HG02678 (cell line): ENCODE data around the gene CABP7.

Experiments
- ATAC-seq: cut with Tn5 transposase; IDR thresholded peaks from one replicate; pipeline ENCODE4 v1.9.1; 2021; ENCODE audit warnings: mild to moderate bottlenecking, moderate library complexity; ENCODE audit not compliant: unreplicated experiment

Gene CABP7

DNA sequence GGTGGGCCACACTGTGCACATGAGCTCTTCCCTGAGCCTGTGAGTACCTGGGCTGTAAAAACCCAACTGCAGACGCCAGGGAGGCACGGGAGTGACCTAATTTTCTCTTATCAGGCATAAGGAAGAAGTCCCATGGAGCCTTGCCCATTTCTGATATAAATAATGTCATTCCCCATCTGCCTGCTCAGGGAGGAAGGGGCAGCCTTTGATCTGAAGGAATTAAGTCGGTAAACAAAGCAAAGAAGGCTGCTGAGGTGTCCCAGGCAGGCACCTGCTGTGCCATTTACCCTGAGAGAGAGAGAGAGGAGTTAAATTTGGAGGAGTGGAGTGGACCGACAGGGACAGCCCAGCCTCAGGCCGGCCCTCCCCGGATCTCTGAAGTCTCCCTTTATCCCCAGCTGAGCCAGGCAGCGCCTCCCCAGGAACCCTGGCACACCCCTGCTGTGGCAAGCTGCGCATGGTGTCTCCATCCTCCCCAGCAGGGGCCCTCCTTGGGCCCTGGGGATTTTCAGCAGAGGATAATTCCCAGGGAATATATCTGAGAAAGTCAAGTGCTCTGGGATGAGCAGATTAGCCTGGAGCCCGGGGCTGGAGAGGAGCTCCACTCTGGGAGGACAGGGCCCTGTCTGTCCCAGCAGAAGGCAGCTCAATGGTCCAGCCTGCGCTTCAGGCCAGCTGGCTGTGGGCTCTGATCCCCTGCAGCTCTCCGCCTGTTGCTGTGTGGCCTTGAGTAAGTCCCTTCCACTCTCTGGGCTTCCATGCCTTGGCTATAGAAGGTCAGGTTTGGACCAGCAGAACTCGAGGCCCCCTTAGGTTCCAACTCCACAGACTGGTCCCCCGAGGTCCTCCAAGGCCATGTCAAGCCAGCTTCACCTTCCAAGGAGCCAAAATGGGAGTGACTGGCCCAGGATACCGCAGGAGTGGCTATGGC, 17.5 kb upstream of the CABP7 start:
- no peak for ATAC-seq

DNA sequence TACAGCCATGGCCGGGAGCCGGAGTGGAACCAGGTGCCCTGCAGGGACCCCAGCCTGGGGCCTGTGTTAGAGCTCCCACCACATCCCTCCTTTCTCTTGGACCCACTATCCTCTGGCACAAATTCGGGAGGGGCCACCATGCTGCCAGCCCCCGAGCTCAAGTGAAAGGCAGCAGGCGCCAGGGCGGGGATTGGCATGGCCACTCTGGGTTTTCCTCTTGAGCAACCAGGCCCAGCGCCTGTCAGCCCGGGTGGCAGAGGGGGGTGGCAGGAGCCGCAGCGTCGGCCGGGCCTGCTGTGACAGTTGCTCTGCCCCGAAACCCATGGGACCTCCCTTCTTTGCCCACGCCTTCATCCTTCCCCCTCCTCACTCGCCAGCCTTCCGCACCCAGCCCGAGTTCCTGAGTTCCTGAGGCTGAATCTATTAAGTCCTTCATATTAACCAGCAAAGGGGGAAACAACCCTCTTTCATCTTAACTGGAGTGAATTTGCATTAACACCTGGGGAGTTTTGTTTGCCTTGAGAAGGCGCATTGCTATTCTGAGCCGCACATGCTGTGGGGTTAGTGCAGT, 16.8 kb upstream of the CABP7 start:
- no peak for ATAC-seq

DNA sequence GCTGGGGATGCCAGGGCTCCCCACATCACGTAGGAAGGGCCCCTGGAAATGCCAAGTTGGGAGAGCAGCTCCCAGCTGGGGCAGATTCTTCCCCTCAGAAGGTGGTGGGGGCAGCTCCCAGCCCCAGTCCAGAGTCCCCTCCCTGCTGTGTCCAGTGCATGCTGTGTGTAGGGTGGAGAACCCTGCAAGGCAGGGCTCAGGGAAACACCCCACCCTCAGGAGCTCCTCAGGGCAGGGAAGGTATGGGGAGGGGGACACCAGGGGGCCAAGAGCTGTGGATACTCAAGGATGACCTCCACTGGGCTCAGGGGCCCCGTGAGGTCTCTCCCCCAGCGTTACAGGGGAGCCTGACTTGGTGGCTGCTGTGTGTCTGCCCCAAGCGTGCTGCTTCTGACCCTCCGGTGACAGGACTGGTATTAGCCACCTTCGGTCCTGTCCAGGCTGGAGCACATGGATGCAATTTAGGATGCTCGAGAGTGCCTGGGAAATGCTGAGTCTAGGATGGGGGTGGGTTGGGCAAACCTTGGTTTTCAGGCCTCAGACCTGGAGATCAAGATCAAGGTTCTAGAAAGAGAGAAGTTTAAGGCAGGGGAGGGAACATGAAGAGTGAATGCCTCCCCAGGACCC, 16.1 kb upstream of the CABP7 start:
- no peak for ATAC-seq

DNA sequence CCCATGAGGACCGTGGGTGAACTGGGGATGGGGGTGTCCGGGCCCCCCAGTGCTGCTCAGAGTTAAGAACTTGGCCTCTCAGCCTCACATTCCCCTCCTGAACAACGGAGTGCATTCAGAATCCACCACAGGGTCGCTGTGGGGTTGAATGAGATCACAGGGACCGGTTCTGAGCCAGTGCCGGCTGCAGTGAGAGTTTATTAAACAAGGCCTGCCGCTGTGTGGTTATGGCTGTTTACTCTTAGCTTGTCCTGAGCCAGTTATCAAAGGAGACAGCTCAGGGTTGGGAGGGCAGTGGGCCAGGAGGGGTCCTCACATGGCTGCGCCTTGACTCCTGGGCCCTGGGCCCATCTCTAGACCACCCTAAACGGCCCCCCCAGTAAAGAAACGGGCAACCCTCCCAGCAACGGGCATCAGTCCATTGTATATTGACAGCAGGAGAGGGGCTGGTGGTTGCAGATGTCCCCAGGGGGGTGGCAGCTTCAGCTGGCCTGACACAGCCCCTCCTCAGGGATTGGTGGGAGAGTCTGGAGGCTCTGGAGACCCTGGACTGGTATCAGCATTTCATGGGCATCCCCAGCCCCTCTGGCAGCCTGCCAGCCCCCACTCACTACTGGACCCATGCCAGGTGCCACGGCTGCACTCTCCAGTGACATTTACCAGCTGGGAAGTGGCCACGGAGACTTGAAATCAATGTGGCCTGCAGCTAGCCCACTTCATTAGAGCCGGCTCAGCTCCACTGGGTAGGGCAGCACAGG, 15.1 kb upstream of the CABP7 start:
- no peak for ATAC-seq

DNA sequence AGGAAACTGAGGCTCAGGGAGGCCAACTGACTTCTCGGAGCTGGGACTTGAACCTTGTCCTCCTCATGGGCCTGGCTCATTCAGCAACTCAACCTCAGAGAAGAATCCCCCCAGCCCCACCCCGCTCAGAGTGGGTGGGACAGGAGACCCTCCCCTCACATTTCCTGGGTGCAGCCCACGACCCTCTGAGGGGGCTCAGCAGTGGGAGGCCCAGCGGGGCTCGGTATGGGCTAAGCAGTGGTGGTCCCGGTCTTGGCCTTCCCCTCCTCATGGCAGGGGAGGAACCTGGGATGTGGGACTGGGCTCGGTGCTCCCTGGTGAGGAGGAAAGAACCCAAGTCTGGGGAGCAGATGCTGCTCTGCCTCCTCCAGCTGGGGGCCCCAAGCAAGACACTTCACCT, 14.2 kb upstream of the CABP7 start:
- no peak for ATAC-seq

DNA sequence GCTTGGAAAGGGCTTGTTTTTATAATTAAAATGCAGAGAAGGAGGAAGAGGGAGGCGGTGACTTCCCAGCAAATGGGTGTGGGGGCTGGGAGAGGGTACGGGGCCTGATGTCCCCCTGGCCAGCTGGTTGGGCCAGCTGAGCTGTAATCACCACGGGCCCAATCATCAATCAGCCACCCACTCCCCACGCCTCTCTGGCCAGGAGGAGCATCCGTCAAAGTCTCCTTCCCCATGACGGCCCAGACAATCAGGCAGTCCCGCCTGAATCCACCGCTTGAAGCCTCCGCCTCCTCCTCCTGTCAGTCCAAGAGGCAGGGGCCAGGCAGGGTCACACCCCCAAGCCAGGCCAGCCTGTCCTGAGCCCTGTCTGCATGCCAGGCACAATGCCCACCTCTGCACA, 13.3 kb upstream of the CABP7 start:
- ATAC-seq, result no peak

DNA sequence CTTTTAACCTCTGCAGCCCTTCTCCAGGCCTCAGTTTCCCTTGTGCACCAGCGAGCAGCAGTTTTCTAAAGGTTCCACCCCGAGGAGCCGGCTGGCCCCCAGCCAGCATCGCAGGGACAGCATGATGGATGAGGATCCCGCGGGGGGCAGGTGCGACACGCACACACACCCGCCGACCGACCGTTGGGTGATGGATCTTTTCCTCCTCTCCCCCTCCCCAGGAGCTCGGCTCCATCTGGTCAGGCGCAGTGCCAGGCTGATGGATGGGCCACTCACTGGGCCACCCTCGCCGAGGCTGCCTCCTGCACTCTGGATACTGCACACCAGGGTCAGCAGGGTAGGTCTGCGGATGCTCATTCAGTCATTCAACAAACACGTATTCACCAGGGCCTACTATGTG, 12.8 kb upstream of the CABP7 start:
- ATAC-seq, result no peak

DNA sequence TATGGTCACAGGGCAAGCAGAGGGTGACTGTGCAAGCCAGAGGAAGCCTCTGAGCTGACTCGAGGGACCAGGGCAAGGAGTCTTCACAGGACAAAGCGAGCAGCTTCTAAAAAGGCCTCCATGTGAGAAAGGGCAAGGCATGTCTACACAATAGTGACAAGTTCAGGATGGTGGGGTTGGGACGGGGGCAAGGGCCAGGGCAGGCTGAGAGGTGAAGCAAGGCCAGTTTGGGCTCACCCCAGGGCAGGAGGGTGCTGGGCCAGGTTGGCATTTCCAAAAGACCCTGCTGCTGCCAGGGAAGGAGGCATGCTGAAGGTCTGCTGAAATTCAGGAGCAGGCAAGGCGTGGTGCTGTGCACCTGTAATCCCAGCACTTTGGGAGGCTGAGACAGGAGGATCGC, 12.3 kb upstream of the CABP7 start:
- no peak for ATAC-seq

DNA sequence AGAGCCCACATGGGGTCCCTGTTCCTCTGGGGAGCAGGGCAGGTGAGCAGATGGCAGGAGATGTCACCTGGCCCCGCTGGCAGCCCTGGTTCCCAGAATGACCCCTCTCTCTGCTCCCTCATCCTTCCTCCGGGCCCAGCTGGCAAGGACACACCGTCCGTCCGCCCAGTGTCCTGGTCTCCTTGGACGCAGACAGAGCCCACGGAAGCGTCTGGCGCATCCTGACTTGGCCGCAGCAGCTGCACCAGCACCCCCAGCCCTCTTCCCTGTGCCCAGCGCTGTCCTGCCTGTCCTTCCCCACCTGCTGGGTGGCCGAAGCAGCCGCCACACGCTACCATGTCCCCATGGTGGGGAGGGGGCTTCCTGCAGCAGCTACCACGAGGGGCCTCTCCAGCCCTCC, 9.6 kb upstream of the CABP7 start:
- ATAC-seq, result no peak

DNA sequence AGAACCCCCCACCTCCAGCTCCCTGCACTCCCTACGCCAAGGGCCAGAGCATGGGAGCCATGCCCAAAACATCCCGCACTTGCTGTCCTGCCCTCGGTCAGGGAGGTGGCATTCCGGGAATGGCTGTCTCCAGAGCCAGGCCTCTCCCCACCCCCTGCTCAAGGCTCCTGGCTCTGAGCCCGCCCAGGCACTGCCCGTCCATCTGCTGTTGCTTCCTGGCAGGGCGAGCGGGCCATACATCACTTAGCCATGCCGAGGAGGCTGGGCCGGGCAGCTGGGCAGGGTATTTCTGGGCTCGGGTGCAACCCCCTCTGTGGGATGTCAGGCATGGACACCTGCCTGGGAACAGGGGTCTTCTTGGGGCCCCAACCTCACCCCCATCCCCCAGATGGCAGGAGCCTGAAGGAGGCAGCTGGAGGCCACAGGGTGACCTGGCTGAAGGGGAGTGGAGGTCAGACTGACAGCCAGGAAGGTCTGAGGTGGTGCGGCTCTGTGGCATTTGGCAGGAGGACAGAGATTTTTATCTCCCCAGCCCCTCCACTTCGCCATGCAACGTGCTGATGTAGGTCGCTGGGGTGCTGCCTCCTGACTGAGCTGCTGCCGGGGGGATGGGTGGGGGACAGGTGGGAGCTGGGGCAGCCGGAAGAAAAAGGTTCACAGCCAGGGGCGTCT, 8.7 kb upstream of the CABP7 start:
- ATAC-seq, result no peak

DNA sequence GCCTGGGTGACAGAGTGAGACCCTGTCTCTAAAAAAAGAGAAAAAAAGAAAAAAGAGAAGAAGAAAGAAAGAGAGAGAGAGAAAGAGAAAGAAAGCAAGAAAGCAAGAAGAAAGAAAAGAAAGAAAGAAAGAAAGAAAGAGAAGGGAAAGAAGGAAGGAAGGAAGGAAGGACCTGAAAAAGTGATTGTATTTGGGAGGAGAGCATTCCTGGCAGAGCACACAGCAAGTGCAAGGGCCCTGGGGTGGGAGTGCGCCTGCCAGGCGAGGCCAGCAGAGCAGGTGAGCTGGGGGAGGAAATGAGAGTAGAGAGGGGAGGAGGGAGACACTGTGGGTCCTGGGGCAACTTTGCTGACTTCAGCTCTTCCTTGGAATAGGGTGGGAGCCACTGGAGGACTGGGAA, 7.7 kb upstream of the CABP7 start:
- ATAC-seq, result no peak

DNA sequence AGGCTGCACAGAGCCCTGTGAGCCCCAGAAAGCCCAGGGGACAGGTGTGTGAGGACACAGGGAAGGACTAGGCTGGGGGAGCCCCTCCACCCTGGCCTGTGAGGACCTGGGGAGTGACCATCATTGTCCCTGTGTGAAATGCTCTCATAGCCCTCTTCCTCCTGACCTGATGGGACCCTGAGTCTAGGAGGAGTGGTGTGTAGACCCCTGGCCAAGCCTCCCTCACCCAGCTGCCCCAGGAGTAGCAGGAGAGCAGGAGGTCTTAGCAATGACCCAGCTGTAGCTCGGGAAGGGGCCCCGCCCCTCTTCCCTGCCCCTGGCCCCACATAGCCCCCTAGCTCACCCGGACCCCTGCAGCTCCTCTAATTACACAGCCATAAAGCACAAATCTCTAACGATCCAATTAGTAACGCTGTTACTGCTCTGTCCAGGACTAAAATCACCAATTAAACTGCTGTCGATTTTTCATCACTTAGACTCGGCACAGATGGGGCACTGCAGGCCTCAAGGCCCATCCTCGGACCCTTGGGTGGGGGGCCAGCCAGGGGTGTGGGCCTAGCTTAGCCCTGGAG, 6.6 kb upstream of the CABP7 start:
- no peak for ATAC-seq

DNA sequence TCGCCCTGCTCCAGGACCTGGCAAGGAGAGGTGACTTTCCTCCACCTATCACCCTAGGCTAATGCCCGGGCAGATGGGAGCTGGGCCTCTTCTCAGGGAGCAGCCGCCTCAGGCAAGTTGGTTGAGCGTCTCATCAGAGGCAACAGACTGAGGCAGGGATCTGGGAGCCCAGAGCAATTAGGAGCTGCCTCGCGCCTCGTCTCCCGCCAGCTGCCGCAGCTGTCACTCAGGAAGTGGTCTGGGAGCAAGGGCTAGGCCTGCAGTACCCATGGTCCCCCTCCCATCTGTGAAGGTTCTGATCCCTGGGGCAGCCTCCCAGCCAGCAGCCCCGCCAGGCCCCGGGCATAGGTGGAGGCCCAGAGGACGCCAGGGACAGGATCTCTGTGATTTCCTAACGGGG, 4.6 kb upstream of the CABP7 start:
- ATAC-seq, result no peak

DNA sequence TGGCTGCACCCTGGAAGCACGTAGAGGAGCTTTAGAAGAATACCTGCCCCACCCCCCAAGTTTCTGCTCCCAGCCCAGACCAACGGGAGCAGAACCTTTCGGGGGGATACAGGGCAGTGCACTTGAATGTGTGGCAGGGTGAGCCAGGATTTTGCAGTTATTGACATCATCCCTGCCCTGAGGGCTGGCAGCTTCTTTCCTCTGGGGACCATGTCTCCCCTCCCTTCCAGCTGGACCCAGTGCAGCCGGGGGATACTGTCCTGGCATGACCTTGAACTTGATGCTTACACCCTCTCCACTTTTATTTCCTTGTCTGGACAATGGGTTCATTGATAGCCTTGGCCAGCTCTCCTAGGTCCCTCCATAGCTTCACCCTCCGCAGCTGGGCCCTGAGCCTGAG, 4.1 kb upstream of the CABP7 start:
- no peak for ATAC-seq

DNA sequence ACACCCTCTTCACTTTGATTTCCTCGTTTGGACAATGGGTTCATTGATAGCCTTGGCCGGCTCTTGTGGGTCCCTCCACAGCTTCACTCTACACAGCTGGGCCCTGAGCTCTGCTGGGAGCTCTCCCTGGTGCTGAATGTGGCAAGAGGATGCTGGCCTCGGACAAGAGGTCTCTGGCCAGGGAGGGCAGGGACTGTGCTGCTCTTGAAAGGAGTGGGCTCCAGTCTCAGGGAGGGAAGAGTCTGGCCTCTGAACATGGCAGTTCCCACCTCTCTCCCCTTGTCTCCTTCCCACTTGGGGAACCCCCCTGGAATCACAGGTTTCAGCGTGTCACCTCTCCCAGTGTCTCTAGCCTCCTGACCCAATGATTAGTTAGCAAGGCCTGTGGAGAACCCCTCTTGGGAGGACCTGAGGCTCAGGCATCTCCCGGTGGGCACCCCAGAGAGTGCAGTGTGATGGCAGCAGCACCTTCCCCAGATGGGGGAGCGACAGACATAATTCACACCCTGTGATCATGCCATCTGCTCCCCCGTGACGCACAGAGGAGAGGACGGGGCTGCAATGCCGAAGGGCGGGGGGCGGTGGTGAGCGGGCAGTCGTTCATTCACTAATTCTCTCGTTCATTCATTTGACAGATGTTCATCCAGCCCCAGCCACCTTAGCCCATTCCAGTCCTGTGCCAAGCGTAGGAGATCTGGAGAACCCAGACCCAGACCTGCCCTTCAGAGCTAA, 2.8 kb upstream of the CABP7 start:
- no peak for ATAC-seq

DNA sequence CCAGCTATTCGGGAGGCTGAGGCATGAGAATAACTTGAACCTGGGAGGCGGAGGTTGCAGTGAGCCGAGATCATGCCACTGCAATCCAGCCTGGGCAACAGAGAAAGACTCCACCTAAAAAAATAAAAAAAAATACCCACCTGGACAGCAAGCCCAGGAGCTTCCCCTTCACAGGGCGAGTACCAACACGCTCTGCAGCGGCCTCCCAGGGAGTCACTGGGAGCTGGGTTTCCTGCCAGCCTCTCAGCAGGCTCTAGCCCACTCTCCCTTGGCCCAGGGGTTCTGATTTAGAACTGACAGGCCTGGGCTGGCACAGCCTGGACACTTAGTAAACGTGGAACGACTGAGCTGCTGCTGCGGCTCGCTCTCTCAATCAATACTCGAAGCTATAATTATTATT, 2.0 kb upstream of the CABP7 start:
- no peak for ATAC-seq

DNA sequence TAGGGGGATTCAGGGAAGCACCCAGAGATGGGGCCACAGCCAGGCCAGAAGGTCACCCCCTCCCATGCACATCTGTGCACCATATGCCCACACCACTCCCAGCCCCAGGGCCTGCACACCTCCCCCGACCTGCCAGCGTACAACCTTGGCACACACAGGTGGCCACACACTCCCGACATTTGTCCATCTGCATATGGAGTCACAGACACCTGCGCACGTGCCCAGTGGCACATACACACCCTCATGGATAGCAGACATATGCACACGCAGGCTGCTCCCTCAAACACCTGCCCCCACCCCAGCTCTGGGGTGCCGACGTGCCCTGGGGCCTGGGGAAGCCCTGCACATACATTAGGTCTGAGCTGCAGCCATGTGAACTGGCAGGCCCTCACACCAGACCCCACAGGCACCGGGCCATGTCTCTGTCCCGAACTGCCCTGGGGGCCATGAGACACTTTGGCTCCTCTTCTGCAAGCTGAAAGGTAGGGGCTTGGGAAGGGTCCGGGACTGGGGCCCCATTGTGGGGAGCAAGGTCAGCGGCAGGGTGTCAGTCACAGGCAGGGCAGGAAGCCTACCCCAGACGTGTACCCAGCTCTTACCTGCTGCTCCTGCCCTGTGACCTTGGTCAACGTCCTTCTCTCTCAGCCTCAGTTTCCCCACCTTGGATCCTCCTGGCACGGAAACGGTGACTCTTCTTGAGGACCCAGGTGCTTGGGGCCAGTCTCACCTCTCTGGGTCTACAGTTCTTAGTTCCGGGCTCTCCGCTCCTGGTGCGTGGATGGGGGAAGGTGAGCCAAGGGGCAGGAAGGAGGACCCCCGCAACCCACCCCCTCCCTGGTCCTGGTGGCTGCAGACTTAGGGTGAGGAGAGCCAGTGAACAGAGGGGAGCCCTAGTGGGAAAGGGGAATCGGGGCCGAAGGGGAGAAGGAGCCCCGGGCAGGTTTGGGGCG, 579 bp upstream of the CABP7 start:
- no peak for ATAC-seq

DNA sequence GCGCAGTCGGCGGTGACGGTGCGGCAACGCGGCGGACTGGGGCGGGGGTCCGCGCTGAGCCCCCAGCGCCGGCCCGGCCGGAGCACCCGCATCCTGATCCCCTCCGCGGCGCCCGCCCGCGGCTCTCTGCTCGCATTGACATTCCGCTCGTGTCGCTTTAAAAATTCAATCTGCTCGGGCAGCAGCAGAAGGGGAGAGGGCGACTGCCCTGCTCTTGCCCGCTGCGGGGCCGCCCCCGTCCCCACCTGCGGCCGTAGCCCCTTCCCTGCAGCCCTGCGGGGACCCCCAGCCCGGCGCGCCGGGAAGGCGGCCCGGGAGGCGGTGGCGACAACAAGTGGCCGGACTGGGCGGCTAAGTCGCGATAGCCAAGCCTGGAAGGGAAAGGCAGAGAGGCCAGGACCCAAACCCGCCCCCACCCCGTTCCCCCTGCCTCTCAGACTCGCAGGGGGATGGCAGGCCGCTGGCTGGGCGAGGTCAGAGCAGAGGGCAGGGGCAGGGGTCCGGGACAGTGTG, 1.1 kb downstream of the CABP7 start:
- ATAC-seq, result no peak

DNA sequence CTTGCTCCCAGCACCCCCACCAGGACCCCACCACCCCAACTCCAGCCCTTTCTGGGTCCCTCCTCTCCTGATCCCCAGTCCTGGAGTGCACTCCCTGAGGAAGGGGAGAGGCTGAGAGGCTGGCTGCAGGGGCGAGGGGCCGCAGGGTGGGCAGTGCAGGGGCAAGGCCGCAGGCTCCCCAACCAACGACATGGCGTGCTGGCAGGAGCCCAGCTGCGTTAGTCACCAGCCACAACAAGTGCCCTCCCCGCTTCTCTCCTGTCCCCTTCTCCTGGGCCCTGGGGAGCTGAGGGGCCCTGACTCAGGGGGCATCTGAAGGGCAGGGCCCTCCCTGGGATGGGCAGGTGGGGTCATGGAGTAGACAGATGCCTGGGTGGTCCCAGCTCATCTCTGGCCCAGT, 2.3 kb downstream of the CABP7 start:
- ATAC-seq, result no peak
